ENCODE data around the gene GMPPB. TPM values are rescaled to one million over a fixed set of nuclear protein-coding genes. Genes with fewer than 3 reads are reported as not detected.

The GMPPB gene
- total and polyA plus RNA-seq, 2 of the 8 experiments (the other 6 are each of a cell fraction or from before 2014, with no cell fraction given): 20.9 to 23.9 TPM

GRCh38 chr3:49727154-49727923 lies 3.6 kb upstream of the GMPPB start (continued):
- no peak for TF ChIP-seq TAF7 (optimal IDR thresholded peaks at IDR 0.05; ENCODE audit: borderline replicate concordance, low read depth, low read length)
- TF ChIP-seq EZH2 (IDR thresholded peaks at IDR 0.05; ENCODE audit: low read depth, low read length, severe bottlenecking): no peak
- no peak for TF ChIP-seq RNF2 (IDR thresholded peaks at IDR 0.05; ENCODE audit: borderline replicate concordance, low read depth, low read length, missing control alignments, poor library complexity, severe bottlenecking)
- no peak for TF ChIP-seq BRCA1 (IDR thresholded peaks at IDR 0.05; ENCODE audit: low read depth, low read length)
- TF ChIP-seq KDM1A (IDR thresholded peaks at IDR 0.05; ENCODE audit: borderline replicate concordance, low read length): no peak

All from H1 (cell line).